NCI-H345 (cell line): ENCODE data around the gene H1-8.

Experiments used
- DNase-seq: peaks from one replicate; lab custom pipeline; 2025; lab: John Stamatoyannopoulos, UW

The H1-8 gene

DNA sequence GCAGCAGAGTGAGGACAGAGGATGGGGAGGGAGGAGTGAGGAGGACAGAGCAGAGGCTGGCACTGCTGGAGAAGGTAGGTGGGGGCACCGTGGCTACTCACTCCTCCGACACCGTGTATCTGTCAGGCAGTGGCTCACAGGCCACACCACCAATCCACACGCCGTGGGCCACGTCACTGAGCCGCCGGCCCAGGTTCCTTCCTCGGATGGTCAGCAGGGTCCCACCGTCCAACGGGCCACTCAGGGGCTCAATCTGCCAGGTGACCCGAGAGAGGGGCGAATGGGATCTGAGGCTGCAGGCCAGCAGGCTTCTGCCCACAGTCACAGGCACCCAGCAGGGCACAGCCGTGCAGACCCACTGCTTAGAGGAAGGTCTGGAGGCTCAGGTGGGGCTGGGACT, 30.5 kb downstream of the H1-8 start:
- DNase-seq: no peak

DNA sequence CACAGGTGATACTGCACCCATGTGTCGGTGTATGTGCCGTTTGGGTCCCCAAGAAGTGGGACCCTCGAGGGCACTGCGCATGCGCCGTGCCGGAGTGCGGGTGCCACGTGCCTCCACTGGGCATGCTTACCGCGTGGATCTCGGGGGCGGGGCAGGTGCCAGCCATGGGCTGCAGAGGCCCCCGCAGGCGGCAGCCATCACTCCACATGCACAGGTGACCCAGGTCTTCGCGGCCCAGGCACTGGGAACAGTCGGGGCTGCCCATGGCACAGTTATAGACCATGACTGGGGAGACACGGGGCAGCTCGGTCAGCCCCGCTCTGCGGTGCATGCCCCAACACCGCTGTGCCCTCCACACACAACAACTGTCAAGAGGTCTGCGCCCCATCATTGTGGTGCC, 31.2 kb downstream of the H1-8 start:
- DNase-seq: no peak

DNA sequence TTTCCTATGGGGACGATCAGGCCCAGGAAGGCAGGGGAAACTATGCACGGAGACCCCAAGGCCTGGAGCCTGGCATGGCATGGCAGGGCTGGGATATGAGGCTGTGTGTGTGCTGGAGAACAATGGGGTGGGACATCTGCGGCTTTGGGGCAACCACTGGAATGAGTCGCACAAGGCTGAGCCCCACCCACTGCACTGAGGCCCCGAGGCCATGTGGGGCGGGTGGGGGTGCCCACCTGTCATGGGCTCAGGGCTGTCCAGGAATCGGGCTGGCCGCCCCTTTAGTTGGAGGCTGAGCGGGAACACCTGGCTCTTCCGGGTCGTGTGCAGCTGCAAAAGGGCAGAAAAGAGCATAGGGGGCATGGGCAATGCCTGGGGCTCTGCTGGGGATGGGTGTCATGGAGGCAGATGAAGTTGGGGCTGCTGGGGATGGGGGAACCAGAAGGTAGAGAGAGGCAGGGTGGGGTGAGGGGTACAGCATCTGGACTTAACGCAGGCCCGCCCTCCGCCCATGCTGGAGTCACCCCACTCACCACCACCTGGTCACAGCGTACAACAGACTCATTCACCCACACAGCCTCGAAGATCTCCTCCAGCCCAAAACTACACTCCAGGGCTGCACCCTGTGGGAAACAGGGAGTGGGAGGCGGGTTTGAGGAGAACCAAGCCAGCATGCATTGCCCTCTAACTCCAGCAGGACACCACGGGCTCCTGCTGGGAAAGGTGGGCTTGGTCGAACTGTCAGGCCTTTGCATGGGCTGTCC, 32.4 kb downstream of the H1-8 start:
- DNase-seq: no peak

DNA sequence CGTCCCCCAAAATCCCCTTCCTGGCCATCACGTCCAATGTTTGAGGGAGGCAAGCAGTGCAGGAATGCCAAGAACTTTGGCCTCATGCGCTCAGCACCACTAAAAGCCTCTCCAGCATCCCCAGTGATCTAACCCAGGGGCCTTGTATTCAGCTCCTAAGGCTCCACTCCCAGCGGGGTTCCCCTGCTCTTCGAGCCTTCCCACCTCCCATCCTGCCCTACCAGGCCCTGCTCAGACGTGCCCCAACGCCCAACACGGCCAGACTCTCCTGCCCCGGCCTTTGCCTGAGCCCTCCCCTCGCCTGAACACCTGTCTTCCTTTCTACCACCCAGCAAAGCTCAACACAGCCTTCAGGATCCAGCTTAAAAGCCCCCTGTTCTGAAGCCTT, 33.0 kb downstream of the H1-8 start:
- DNase-seq: no peak

DNA sequence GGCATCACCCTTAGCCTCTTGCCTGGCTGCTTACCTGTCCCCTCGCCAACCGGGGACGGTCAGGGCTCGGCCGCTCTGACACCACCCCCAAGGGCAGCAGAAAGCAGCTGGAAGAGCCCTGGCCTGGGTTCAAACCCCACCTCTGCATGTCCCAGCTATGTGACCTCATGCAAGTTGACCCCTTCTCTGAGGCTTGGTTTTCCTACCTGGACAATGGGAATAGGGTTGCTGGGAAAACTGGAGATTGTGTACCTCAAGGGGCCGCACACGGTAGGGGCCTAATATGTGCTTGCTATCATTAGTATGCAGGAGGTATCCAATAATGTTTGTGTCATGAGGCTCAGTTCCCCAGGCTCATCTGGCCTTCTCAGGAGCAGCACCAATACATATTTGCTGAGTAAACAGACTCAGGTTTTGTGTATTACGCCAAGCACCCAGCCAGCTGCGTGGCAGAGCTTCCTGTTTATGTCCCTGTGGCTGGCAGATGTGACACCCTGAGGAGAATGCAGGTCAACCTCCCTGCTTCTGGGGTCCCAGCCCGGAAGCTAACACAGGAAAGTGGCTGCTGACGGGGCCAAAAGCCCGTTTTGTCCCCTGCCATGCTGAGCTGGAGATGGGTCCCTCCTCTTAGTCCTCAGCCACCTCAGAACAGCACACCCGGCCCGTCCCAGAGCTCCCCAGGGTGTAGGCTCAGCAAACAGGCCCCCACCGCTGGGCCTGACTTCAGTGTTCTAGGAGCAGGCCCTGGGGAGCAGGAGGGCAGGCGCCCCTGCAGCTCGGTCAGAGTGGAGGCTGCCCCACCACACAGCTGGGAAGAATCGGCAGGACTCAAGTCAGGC, 33.8 kb downstream of the H1-8 start:
- DNase-seq: peak; percentile 58

DNA sequence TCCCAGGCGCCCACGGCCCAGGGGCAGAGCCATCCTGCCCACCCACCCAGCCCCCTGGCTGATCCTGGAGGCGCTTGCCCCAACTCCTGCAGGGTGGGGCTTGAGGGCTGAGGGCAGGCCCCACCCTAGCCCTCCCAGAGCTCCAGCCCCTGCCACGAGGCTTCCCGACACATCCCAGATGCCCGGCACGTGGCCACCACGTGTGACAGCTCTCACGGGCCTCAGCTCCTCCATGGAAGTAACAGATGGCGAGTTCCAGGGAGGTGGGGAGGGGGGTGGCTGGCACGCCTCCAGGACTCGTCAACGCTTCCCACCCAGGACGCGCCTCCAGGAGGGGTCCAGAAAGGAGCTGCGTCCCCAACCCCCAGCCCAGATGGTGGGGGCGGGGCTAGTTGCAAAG, 34.4 kb downstream of the H1-8 start:
- DNase-seq: peak; percentile 11

DNA sequence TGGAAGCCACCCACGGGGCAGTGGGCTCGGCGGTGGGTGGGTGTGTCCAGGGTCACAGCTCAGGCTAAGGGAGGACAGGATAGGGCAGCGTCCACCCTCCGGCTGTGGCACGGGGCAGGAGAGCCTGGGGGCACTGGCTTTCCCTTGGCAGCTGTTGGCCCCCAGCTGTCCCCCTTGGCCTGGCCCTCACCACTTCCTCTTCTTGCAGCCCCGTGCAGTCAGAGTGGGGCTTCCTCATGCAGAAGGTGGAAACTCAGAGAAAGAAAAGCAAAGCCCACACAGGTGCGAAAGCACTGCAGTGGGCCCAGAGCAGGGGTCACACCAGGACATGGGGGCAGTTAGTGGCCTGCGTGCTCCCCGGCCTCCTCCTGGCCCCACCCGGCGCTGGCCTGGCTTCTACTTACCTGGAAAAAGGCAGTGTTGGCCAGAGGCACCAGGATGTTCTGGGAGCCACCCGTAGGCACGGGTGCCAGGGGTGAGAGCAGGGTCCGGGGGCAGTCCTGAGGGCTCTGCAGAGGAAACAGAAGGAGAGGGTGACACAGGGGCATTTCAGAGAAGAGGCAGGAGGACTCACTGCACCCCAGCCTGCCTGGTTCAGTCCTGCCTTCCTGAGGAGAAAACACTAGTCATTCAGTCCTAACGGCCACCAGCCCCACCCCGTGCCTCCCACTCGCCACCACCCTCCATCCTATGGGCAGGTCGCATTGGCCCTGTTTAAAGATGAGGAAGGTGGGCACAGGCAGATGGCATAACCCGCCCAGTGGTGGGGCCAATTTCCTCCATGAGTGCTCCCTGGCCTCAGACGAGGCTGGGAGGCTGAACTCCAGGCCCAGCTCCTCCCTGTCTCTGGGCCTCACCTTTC, 35.2 kb downstream of the H1-8 start:
- no peak for DNase-seq

DNA sequence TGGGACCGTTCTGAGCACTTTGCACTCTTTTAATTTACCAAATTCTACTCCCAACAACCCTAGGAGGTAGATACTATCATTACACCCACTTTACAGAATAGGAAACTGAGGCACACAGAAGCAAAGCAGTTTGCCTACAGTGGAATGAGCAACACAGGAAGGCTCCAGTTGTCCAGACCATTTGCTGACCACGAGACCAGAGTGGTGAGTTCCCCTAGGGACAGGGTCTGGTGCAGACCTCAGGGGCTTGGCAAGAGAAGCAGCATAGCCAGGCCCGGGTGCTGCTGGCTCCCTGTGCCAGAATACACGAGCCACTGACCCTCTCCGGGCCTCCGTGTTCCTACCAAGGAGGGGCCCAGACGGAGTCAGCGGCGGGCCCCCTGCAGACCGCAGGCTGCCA, 37.0 kb downstream of the H1-8 start:
- no peak for DNase-seq

DNA sequence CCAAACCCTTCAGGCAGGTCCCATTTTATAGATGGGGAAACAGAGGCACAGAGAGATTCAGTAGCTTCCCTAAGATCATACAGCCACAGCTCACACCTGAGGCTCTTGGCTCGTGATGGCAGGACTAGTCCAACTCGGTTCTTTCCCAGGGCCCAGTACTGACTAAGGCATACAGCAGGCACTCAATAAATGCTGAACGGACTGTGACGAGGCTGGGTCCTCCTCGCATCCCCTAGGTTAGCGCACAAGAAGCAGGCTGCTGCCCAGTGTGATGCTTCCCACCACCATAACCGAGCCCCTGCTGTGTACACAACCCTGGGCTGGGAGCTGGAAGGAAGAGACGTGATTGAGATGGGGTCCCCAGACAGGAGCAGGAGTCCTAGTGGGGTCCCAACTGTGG, 38.6 kb downstream of the H1-8 start:
- no peak for DNase-seq

DNA sequence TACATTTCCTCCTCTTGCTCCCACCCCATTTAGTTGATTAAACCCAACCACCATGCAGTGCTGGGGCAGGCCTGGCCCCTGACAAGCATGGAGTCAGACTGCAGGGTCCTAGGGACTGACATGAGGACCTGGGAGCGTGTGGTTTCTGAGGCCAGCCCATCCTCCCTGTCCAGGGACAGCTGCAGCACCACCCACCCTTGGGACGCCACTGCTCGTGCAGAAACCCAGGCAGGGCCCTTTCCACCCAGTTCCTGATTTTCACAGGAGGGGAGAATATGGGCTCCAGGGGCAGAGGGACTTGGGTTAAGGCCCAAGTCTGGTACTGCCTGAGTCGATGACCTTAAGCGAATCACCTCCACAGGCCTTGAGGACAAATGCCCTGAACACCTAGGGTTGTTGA, 39.8 kb downstream of the H1-8 start:
- DNase-seq: no peak

DNA sequence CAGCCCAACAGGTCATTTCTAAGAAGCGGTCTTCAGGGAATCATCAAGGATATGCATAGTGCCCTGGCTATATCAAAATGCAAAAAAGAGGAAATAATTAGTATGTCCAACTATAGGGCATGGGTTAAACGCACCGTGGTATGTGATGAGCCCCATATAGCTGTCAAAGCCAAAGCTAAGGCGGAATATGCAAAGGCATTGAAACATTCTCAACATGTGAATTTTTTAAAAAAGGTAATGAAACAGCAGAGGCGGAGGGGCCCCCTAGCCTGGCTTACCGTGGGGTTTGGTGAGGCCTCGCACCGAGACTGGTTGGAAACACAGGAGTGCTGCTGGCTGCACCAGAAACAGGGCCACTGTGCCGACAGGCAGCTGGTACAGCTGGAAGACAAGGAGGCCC, 40.3 kb downstream of the H1-8 start:
- DNase-seq: no peak

DNA sequence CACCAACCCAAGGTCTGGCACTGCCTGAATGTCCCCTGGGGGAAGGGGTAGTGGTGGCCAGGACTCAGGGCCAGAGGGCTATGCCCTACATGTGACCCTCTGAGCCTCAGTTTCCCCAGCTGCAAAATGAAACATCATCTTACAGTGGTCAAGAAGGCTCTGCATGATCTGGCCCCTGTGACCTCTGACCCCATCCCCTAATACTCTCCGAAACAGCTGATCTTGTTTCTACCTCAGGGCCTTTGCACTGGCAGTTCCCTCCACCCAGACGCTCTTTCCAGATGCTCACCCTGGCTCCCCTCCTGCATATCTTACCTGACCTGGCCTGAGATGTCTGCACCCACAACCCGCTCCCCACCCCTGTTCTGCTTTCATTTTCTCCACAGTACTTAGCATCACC, 41.7 kb downstream of the H1-8 start:
- no peak for DNase-seq

DNA sequence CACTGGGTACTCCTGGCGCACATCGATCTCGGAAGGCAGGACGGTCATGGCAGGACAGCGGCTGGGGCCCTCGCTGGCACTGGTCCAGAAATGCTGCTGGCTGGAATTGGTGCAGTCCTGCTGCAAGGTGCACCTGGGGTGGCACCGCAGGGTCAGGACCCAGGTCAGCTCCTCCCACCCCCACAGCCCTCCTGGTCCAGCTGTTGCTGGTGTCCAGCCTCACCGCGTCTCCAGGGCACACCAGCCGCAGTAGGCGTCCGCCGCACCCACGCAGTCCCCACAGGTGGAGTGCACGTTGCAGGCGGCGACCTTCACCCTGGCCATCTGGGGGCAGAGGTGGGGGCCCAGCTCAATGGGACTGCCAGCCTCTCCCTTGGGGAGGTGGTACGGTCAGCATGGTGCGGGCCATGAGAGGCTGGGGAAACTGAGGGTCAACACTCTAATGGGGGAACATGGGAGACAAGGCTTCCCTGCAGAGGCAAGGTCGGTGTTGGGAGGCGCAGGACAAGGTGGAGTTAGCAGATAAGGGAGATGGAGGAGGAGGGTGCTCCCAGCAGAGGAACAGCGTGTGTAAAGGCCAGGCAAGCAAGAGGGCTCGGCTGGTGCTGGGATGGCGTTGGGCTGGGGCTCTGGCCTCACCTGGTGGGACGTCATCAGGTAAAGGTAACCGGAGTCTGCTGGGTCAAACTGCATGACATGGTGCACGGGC, 43.1 kb downstream of the H1-8 start:
- no peak for DNase-seq

DNA sequence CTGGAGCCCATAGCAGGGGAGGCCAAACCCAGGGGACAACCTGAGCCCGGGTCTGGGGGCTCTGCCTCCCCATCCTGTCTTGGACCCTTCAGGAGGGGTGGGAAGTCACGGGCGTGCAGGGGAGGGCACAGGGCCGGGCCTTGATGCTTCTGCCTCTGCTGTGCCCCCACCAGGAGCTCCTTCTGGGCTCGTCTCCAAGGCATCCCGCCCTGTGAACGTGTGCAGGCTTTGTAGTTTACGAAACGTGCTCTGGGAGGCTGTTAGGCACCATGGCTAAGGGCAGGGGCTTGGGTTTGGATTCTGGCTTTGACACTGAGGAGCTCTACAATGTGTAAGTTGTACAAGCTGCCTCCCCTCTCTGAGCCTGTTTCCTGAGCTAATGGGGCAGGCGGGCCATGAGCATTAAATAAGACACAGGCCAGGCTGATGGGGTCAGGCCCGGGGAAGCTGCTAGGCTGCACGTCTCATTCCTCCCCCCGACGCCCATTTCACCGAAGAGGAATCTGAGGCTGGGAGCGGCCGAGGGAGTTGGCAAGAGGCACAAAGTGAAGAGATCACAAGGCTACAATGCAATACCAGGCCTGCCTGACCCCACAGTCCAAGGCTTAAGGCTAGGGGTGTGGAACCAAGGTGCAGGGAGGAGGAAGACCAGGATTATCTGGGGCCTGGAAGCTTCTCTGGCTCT, 43.9 kb downstream of the H1-8 start:
- no peak for DNase-seq

DNA sequence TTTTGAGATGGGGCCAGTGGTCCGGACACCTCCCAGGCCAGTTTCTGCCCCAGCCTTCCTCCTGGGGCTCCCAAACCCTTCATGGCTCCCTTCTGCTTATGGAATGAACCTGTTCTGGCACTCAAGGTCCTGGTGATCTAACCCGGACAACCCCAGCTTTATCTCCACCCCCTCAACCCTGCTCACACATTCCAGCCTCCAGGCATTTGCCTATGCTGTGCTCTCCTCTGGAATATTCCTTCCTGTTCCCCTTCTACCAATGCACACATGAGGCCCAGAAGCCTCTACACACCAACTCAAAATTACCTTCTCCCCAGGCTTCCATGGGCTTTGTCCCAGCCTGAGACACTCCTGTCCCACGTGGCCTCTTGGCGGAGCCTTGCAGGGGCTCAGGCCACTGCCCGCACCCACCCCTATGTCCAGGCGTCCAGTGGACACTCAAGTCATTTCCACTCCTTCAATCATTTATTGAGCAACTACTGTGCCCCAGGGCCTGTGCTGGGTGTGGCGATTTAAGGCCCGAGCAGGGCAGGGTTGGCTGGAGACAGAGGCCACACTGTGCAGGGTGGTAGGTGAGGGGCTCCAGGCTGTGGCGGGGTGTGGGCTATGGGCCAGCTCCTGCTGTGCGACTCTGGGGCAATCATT, 44.7 kb downstream of the H1-8 start:
- no peak for DNase-seq

DNA sequence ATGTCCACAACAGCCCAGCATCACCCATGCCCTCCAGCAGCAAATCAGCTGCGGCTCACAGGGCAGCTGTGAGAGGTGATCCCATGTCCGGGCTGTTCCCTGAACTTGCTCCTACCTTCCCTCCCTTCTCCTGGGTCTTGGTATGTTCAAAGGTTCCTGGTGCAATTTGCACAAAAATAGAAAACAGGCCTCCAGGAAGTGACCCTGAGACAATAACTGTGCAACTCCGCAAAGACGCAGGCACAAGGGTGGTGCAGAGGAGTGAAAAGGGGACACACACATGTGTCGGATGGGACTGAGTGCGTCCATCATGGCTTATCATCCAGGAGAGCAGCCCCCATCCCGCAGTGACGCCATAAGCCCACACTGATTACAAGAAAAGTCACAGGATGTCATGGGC, 47.2 kb downstream of the H1-8 start:
- DNase-seq: no peak

DNA sequence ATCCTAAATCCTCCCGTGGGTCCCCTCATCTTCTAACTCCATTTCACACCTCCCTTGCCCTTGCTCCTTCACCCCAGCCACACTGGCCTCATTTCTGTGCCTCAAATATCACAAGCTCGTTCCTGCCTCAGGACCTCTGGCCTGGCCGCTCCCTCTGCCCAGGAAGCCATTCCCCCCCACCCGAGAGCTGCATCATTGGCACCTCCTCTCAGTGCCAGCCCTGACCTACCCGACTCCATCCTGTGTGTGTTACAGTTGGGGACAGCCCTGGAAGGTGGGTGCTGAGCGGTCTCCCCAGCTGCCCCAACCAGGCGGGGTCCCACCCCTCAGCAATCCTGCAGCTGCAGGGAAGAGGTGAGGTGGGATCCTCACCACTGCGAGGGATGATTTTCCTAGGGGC, 49.0 kb downstream of the H1-8 start:
- DNase-seq: no peak

DNA sequence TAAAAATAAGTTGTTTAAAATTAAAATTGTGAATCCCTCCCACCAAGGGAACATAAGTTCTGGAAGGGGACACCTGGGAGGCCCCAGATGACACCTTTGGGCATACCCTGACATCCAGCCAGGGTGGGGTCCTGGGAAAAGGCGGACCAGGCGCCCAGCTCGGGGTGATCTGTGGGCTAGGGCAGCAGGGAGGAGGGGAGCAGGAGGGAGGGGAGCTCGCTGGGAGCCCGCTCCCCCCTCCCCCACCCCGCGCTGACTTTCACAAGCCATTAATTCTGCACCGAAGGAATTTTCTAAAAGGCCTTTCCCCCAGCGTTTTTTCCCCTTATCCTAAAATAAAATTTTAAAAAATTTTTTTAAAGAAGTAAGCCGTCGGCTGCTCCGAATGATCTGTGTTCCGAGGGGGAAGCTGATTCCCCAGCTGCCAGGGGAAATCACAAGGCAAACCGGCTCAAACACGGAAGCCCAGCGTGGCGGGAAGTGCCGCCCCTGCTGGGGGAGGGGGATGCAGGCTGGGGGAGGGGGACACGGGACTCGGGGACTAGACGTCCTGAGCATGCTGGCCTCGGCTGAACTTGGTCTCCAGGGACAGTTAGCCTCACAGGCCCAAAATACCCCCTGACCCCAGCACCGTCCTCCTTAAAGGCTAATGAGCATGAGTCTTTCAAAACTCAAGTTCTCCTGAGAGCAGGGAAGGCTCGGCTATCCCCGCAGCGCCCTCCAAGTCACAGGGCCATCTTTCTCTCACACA, 49.6 kb downstream of the H1-8 start:
- DNase-seq: no peak

DNA sequence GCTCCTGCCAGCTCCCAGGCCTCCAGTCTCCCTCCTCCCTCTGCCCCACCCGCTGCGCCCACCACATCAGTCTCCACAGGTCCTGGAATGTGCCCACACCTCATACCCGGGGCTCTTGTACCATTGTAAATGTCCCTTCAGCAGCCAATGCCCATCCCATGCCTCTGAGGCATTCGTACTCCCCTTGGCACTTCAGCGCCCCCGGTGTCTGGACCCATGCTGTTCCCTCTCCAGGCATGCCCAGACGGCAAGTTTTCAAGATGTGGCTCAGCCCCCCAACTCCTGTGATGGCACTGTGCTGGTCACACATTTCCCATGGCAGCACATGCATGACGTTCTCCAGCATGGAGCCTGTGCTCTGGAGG, 50.2 kb downstream of the H1-8 start:
- DNase-seq: peak; percentile 40
